Aorta (tissue), 5 donors: Measurements from ENCODE around the gene PROZ. TPM values are rescaled to one million over a fixed set of nuclear protein-coding genes. Genes with fewer than 3 reads are reported as not detected.

Experiments used
- ATAC-seq: fragments of 200-7000 bp; cut with Tn5 transposase; one replicate; pipeline ENCODE4 v1.9.1; 2022; ENCODE audit warnings: moderate library complexity; ENCODE audit not compliant: low FRiP score
- DNase-seq, 2 donors: peaks; one replicate each; pipeline ENCODE4 v3.0.0-alpha.2; 2020
- H3K27ac ChIP-seq, 2 donors: one replicate each; pipeline ENCODE4 v1.5.1; 2013; ENCODE audit warnings: low read length in 2 of 2, mild to moderate bottlenecking in 2 of 2, moderate library complexity in 2 of 2, control low read depth in 1 of 2, inconsistent platforms in 1 of 2, low read depth in 1 of 2
- H3K27me3 ChIP-seq, 2 donors: one replicate each; pipeline ENCODE4 v1.6.1; 2013; ENCODE audit warnings: control low read depth in 1 of 2, low read length in 1 of 2, mild to moderate bottlenecking in 1 of 2, moderate library complexity in 1 of 2; ENCODE audit not compliant: insufficient read depth in 2 of 2, control insufficient read depth in 1 of 2
- H3K36me3 ChIP-seq, 2 donors: one replicate each; pipeline ENCODE4 v1.6.1; 2013; ENCODE audit warnings: control low read depth in 1 of 2, low read length in 1 of 2, mild to moderate bottlenecking in 1 of 2; ENCODE audit not compliant: insufficient read depth in 2 of 2, control insufficient read depth in 1 of 2
- H3K4me1 ChIP-seq, 2 donors: one replicate each; pipeline ENCODE4 v1.6.1; 2013; ENCODE audit warnings: low read length in 2 of 2, control low read depth in 1 of 2, mild to moderate bottlenecking in 1 of 2, moderate library complexity in 1 of 2; ENCODE audit not compliant: insufficient read depth in 2 of 2, control insufficient read depth in 1 of 2
- H3K4me3 ChIP-seq, 2 donors: one replicate each; pipeline ENCODE4 v1.5.1; 2013; ENCODE audit warnings: low read length in 2 of 2, control low read depth in 1 of 2, mild to moderate bottlenecking in 1 of 2
- H3K9me3 ChIP-seq: one replicate; pipeline ENCODE4 v1.6.1; 2013; ENCODE audit warnings: mild to moderate bottlenecking, low read length; ENCODE audit not compliant: control insufficient read depth
- WGBS, 2 donors: extraction: QIAGEN DNeasy Blood & Tissue Kit; methylation state at CpG; one replicate each; pipeline ENCODE4 v1.1.7; 2013; 5-methylcytosine and 5-hydroxymethylcytosine counted together
- intact Hi-C, 2 donors: fragments of 100-400 bp; cut with DNase I; formaldehyde crosslinking; loops; one replicate each; pipeline versions ENCODE4 v1.14.2 to v1.15.0; 2022
- polyA plus RNA-seq, 2 donors: library from polyadenylated mRNA; stranded (reverse); fragments of 200-250 nt; gene quantifications; one replicate each; pipeline ENCODE4 v1.2.3, GENCODE V29; 2013
- total RNA-seq, 2 donors: library from RNA; stranded (reverse); fragmentation: NEBNext Ultra II Directional; extraction: Animal tissue kit (Norgen Biotek cat#: 25700); gene quantifications; one replicate each; pipeline ENCODE4 v1.2.1, GENCODE V29; 2021
- donor health status: healthy with polysubstance abuse.
- donor health status: Bipolar disorder and iron deficiency.
- donor health status: DM: no; HTN: no; CAD: no.
- donor health status: DM: no; HTN: no; CAD: no.
- donor health status: DM: yes; HTN: yes; CAD: no.

The PROZ gene
- total and polyA plus RNA-seq, 4 donors, result not detected

DNA sequence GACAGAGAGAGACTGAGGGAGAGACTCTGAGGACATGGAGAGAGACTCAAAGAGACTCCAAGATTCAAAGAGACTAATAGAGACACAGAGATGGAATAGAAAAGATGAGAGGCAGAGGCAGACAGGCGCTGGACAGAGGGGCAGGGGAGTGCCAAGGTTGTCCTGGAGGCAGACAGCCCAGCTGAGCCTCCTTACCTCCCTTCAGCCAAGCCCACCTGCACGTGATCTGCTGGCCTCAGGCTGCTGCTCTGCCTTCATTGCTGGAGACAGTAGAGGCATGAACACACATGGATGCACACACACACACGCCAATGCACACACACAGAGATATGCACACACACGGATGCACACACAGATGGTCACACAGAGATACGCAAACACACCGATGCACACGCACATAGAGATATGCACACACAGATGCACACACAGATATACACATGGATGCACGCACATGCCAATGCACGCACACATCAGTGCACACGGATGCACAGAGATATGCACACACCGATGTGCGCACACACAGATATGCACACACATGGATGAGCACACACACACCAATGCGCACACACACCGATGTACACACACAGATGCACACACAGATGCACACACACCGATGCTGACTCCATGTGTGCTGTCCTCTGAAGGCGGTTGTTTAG lies 39.2 kb upstream of the PROZ start:
- no peaks in the 10 kb centered on the region for H3K9me3 ChIP-seq
- H3K27me3 ChIP-seq, result no peaks in the 10 kb centered on the region
- no peak overlapping the region for H3K4me3 ChIP-seq
- ATAC-seq (no peak), DNase-seq (peak in 1 of 2 donors; percentile 48)
- H3K4me1 ChIP-seq, result no peaks in the 10 kb centered on the region
- no peak overlapping the region for H3K27ac ChIP-seq
- WGBS, 2 donors, result 87 to 90% methylated on average over 16 of the region's 16 CpGs
- H3K36me3 ChIP-seq, result no peaks in the 10 kb centered on the region
- intact Hi-C loops, result no loop called here

DNA sequence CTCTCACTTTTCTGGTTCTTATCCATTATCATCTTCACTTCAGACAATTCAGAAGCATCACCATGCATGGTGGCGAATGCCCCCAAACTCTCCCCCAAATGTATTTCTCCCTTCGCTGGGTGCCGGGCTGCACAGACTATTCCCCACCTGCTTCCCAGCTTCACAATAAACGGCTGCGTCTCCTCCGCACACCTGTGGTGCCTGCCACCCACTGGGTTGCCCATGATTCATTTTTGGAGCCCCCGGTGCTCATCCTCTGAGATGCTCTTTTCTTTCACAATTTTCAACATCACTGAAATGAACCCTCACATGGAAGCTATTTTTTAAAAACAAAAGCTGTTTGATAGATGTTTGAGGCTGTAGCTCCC lies 38.6 kb upstream of the PROZ start:
- no peaks in the 10 kb centered on the region for H3K4me1 ChIP-seq
- WGBS, 2 donors, result 92 to 96% methylated on average over 7 of the region's 7 CpGs
- peak in 1 of 2 donors; percentile 38 for DNase-seq
- no peaks in the 10 kb centered on the region for H3K27me3 ChIP-seq
- no peak overlapping the region for H3K27ac ChIP-seq
- H3K4me3 ChIP-seq, result no peak overlapping the region
- intact Hi-C loops, result no loop called here
- ATAC-seq, result no peak
- no peaks in the 10 kb centered on the region for H3K36me3 ChIP-seq
- no peaks in the 10 kb centered on the region for H3K9me3 ChIP-seq

DNA sequence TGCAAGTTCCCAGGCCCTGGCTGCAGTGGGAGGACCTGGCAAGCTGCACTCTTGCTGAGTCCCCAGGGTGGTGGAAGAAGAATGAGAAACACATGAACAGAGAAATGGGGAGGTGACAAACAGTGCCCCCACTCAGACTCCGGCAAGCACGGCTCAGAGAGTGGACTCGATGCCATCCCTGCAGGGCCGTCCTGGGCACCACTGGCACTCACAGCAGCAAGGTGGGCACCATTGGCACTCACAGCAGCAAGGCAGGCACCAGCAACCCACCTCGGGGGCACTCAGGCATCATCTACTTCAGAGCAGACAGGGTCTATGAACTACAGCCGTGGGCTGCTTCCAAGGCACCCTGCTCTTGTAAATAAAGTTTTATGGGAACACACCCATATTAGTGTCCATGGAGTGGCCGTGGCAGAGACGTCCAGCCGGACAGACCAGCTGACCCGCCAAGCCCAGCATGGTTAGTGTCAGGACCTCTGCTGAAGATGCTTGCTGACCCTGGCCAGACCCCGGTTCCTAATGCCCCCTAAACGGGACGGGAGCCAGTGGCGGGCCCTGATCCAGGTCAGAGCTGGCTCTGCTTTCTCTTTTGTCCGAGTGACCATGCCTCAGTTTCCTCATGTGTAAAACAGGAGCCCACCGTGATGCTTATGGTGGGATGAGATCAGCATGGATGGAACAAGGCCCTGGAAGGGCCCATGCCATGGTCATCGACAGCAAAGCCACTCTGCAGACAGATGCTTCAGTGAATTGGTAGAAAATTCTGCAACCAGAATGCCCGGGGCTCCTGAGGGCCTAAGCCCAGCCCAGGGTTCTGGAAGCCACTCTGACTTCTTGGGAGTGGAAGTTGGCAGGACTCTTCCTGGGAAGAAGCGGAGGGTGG lies 37.9 kb upstream of the PROZ start:
- no peaks in the 10 kb centered on the region for H3K27me3 ChIP-seq
- peak in 1 of 2 donors; percentile 57 for DNase-seq
- WGBS, 2 donors, result 91% methylated on average over 19 of the region's 19 CpGs
- no peaks in the 10 kb centered on the region for H3K9me3 ChIP-seq
- no peak for ATAC-seq
- intact Hi-C loops, result no loop called here
- H3K4me3 ChIP-seq, result no peak overlapping the region
- H3K36me3 ChIP-seq, result no peaks in the 10 kb centered on the region
- no peaks in the 10 kb centered on the region for H3K4me1 ChIP-seq
- H3K27ac ChIP-seq, result no peak overlapping the region

DNA sequence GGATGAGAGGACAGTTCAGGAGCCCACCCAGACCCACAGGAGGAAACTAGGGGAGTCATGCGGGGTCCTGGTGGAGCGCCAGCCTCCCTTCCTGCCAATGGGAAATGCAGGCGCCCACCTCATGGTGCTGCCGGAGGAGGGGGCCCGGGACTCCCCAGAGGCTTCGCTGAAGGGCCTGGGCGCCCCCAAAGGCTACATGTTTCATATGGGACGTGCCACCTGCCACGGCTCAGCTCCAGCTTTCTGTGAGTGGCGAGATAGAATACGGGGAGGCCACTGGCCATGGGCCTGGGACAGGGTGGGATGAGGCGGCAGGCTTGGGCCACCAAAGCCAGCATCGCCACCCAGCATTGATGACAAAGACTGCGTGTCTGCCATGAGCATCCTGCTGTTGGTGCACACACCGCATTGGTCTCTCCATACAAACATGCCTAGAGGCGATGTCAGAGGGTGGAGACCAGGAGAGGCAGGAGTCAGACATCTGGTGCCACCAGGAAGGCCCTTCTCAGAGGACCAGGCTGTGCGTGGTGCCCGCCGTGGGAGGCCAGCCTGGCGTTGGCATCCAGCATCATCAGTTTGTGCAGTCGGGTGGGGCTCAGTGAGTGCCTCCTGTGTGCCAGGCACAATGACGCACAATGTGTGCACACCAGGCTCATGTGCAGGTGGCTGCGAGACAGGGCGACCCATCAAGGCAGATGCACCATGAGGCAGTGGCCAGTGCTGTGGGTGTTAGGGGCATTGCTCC lies 37.1 kb upstream of the PROZ start:
- intact Hi-C loops, result no loop called here
- Histone ChIP-seq H3K36me3 (no peaks in the 10 kb centered on the region), H3K4me1 (no peaks in the 10 kb centered on the region), H3K27ac (no peak overlapping the region), H3K4me3 (no peak overlapping the region), H3K27me3 (no peaks in the 10 kb centered on the region), H3K9me3 (no peaks in the 10 kb centered on the region)
- peak; percentile 42 to 56 for DNase-seq
- WGBS, 2 donors, result 97 to 98% methylated on average over 23 to 24 of the region's 24 CpGs
- no peak for ATAC-seq

DNA sequence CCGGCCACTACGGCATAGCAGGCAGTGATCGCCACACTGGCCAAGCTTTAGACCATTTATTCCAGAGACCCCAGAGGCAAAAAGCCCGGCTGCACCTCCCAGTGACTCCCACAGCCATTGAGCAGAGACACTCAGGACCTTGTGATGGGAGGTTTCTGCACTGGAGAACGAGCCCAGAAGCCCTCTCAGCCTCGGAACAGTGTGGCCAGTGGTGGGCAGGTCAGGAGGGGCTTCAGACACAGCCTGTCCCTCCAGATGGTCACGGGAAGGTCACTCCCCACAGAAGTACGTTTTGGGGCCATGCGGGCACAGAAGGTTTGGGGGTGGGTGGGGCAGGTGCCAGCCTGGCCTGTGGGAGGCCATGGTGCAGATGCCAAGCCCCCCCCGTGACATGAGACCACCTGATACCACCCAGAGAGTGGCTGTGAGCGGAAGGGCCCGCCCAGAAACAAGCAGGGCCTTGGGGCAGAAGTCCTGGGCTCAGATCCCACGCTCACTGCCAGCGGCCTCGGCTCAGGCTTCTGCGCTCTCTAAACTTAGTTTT lies 36.4 kb upstream of the PROZ start:
- Histone ChIP-seq H3K36me3 (no peaks in the 10 kb centered on the region), H3K27ac (no peak overlapping the region), H3K4me3 (no peak overlapping the region), H3K9me3 (no peaks in the 10 kb centered on the region), H3K27me3 (no peaks in the 10 kb centered on the region), H3K4me1 (no peaks in the 10 kb centered on the region)
- intact Hi-C loops, result no loop called here
- no peak for ATAC-seq
- 55 to 61% methylated on average over 16 of the region's 16 CpGs for WGBS, 2 donors
- peak; percentile 48 to 59 for DNase-seq

DNA sequence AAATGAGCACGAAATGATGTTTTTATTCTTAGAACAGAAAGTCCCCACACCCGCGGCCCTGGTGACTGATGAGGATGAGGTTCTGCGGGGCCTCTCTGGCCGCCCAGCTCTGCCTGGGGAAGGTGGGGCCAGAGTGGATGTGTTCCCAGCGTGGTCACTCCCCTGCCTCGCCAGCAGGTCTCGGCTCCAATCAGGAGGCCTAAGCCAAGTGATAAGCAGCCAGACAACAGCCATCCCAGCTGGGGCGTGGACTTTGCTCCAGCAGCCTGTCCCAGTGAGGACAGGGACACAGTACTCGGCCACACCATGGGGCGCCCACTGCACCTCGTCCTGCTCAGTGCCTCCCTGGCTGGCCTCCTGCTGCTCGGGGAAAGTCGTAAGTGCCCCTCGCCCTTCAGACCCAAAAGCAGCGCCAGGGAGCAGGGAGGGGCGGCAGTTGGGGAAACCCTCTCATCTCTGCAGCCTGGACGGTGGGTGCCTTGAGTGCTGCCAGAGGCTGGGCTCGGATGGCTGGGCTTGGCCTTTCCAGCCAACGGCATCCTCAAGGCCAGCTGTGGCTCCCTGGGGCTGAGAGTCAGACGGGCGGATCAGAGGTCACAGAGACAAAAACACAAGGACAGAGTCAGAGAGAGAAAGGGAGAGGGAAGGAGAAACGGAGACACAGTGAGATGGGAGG lies 35.8 kb upstream of the PROZ start, which contains the start of gene F10:
TSS of gene F10 (plus strand) at position 250 of the 676 bp plus-strand sequence. CDS start at position 307, 57 bp downstream.
- 15 to 17% methylated on average over 23 of the region's 23 CpGs for WGBS, 2 donors
- Histone ChIP-seq H3K9me3 (no peaks in the 10 kb centered on the region), H3K27me3 (no peaks in the 10 kb centered on the region), H3K4me3 (no peak within 1 kb of the TSS), H3K36me3 (no peaks in the 10 kb centered on the region), H3K27ac (no peak within 1 kb of the TSS), H3K4me1 (no peaks in the 10 kb centered on the region)
- peak; percentile 78 to 81 for DNase-seq
- ATAC-seq, result peak; percentile 87
- intact Hi-C loops, result no loop called here

DNA sequence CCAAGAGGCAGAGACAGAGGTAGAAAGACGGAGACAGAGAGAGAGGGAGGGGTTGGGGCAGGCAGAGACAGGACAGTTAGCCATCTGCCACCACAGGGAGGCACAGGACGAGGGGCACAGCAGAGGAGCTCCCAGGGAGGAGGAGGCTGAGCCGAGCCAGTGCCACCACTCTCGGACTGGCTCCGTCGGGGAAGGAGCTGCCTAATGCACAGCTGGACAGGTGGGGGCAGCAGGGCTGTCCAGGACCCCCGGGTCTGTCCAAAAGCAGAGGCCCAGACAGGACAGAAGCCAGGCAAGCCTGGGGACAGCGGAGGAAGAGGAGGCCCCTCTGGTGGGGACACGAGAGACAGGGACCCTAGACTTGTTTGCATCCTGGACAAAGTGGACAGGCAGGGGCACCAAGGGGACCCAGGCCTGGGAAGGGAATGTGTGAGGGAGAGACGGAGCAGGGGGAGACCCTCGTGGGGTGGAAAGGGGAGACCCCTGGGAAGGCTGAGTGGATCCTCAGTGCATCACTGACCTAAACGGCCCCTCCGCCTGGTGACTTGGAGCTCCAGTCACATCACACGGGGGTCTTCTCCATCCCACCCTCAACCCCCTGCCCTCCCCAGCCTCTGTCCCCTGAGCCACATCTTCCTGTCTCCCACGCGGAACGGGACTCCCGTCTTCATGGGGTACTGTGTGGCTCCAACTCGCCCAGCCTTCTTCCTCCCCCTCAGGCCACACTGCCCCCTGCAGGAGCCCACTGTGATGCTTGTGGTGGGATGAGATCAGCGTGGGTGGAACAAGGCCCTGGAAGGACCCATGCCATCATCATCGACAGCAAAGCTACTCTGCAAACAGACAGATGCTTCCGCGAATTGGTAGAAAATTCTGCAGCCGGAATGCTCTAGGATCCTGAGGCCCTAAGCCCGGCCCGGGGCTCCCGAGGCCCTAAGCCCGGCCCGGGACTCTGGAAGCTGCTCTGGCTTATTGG lies 34.9 kb upstream of the PROZ start:
- WGBS, 2 donors, result 85 to 86% methylated on average over 29 of the region's 29 CpGs
- Histone ChIP-seq H3K27ac (no peak overlapping the region), H3K36me3 (no peaks in the 10 kb centered on the region), H3K4me3 (no peak overlapping the region), H3K27me3 (no peaks in the 10 kb centered on the region), H3K4me1 (no peaks in the 10 kb centered on the region), H3K9me3 (no peaks in the 10 kb centered on the region)
- ATAC-seq (no peak), DNase-seq (peak; percentile 46 to 82)
- intact Hi-C loops, result no loop called here
